Activated CD8-positive, alpha-beta T cell treated with anti-CD3 and anti-CD28 coated beads, Interleukin-2, amount 10 ng/mL, durations not matched to agents 7 days and 5 days (primary cell): Measurements from ENCODE around the gene AVEN. TPM values are rescaled to one million over a fixed set of nuclear protein-coding genes. Genes with fewer than 3 reads are reported as not detected.
"Not testable (repeated sequence)": the region's sequence is repeated elsewhere in the genome, so short reads cannot be mapped to it uniquely, and the experiment has no call there.

Experiments
- ATAC-seq: fragments of 150-1000 bp; cut with Tn5 transposase; one replicate; pipeline ENCODE4 v1.10.0; 2021; ENCODE audit warnings: moderate library complexity
- CTCF ChIA-PET: fragments of 350-600 bp; sonication (Branson Sonifier 250); formaldehyde crosslinking; loops from one replicate; lab custom pipeline; 2021; ENCODE audit warnings: antibody characterized with exemption; lab: Charles Lee
- POLR2A ChIA-PET: fragments of 350-600 bp; sonication (Branson Sonifier 250); formaldehyde crosslinking; loops from one replicate; lab custom pipeline; 2021; ENCODE audit warnings: antibody characterized with exemption; lab: Charles Lee
- DNase-seq: peaks from one replicate; pipeline ENCODE4 v3.0.0-alpha.2; 2020
- H3K27ac Mint-ChIP-seq: one replicate; pipeline ENCODE4 v1.8.0; 2021; ENCODE audit warnings: mild to moderate bottlenecking, mixed read lengths
- H3K27me3 Mint-ChIP-seq: one replicate; pipeline ENCODE4 v1.8.0; 2021; ENCODE audit warnings: low read depth, mixed read lengths
- H3K36me3 Mint-ChIP-seq: one replicate; pipeline ENCODE4 v1.8.0; 2021; ENCODE audit warnings: low read depth, mixed read lengths
- H3K4me1 Mint-ChIP-seq: one replicate; pipeline ENCODE4 v1.8.0; 2021; ENCODE audit warnings: low read depth, mixed read lengths
- H3K4me3 Mint-ChIP-seq: one replicate; pipeline ENCODE4 v1.8.0; 2021; ENCODE audit warnings: mild to moderate bottlenecking, mixed read lengths
- H3K9me3 Mint-ChIP-seq: one replicate; pipeline ENCODE4 v1.8.0; 2022; ENCODE audit warnings: mixed read lengths; ENCODE audit not compliant: insufficient read depth
- total RNA-seq, 2 experiments: library from RNA; stranded (reverse); gene quantifications; one replicate each; pipeline ENCODE4 v1.2.3, GENCODE V29; 2021

The AVEN gene
- total RNA-seq, 2 experiments from 2014 or later, result 8.5 to 8.7 TPM

GRCh38 chr15:34059476-34059875, 20.5 kb upstream of the AVEN start:
- no peaks in the 10 kb centered on the region for H3K36me3 Mint-ChIP-seq
- no peaks in the 10 kb centered on the region for H3K9me3 Mint-ChIP-seq
- no peak for ATAC-seq
- no peak overlapping the region for H3K4me3 Mint-ChIP-seq
- ChIA-PET POLR2A (no interaction called here), CTCF (interaction anchor here (1.5 to 7.1 kb wide), 2 partner anchors 12 to 151 kb away, joined by 3 to 80 read pairs; partner anchors contain the start of gene KATNBL1)
- H3K27me3 Mint-ChIP-seq, result peaks cover 6% of the 10 kb centered on the region
- DNase-seq, result no peak
- no peak overlapping the region for H3K27ac Mint-ChIP-seq
- H3K4me1 Mint-ChIP-seq, result peaks cover 19% of the 10 kb centered on the region

GRCh38 chr15:34056911-34057310, 17.9 kb upstream of the AVEN start:
- ChIA-PET CTCF (no interaction called here), POLR2A (no interaction called here)
- Mint-ChIP-seq H3K4me1 (peaks cover 2% of the 10 kb centered on the region), H3K36me3 (no peaks in the 10 kb centered on the region), H3K4me3 (no peak overlapping the region), H3K27ac (no peak overlapping the region), H3K9me3 (peaks cover 9% of the 10 kb centered on the region), H3K27me3 (peaks cover 10% of the 10 kb centered on the region)
- DNase-seq, result no peak
- ATAC-seq, result no peak

- ChIA-PET CTCF (interaction anchor here (0.8 kb wide), 1 partner anchor 54 kb away, joined by 3 read pairs; no protein-coding TSS in a partner anchor), POLR2A (no interaction called here)
- Mint-ChIP-seq H3K27me3 (peaks cover 13% of the 10 kb centered on the region), H3K9me3 (peaks cover 18% of the 10 kb centered on the region), H3K4me1 (no peaks in the 10 kb centered on the region), H3K27ac (no peak overlapping the region), H3K4me3 (no peak overlapping the region), H3K36me3 (peaks cover 7% of the 10 kb centered on the region)
- no peak for ATAC-seq
- DNase-seq, result no peak
These were observed 17.0 kb upstream of the AVEN start for GRCh38 chr15:34055868-34056595.

- peaks cover 18% of the 10 kb centered on the region for H3K36me3 Mint-ChIP-seq
- no peaks in the 10 kb centered on the region for H3K4me1 Mint-ChIP-seq
- ChIA-PET CTCF (no interaction called here), POLR2A (no interaction called here)
- H3K27me3 Mint-ChIP-seq, result peaks cover 11% of the 10 kb centered on the region
- peaks cover 33% of the 10 kb centered on the region for H3K9me3 Mint-ChIP-seq
- H3K27ac Mint-ChIP-seq, result no peak overlapping the region
- no peak overlapping the region for H3K4me3 Mint-ChIP-seq
- ATAC-seq, result no peak
- no peak for DNase-seq
These were observed 15.2 kb upstream of the AVEN start for GRCh38 chr15:34054081-34054707.

- H3K4me3 Mint-ChIP-seq, H3K4me1 Mint-ChIP-seq, ATAC-seq, POLR2A ChIA-PET, H3K27ac Mint-ChIP-seq, DNase-seq: not testable (repeated sequence)
- peaks cover 19% of the 10 kb centered on the region for H3K36me3 Mint-ChIP-seq
- peaks cover 11% of the 10 kb centered on the region for H3K27me3 Mint-ChIP-seq
- CTCF ChIA-PET, result interaction anchor here (1.0 kb wide), 1 partner anchor 12 kb away, joined by 3 read pairs; no protein-coding TSS in a partner anchor
- H3K9me3 Mint-ChIP-seq, result peaks cover 40% of the 10 kb centered on the region
These were observed 11.4 kb upstream of the AVEN start for GRCh38 chr15:34050385-34050784.

GRCh38 chr15:34049112-34049511, 10.1 kb upstream of the AVEN start:
- ChIA-PET CTCF (interaction anchor here (1.8 kb wide), 1 partner anchor 12 kb away, joined by 4 read pairs; no protein-coding TSS in a partner anchor), POLR2A (no interaction called here)
- Mint-ChIP-seq H3K27me3 (peaks cover 11% of the 10 kb centered on the region), H3K4me3 (no peak overlapping the region), H3K27ac (no peak overlapping the region), H3K9me3 (peaks cover 39% of the 10 kb centered on the region), H3K4me1 (no peaks in the 10 kb centered on the region), H3K36me3 (peaks cover 19% of the 10 kb centered on the region)
- DNase-seq, result no peak
- ATAC-seq, result no peak

- no peak overlapping the region for H3K4me3 Mint-ChIP-seq
- peaks cover 31% of the 10 kb centered on the region for H3K9me3 Mint-ChIP-seq
- ATAC-seq, result no peak
- H3K4me1 Mint-ChIP-seq, result peaks cover 6% of the 10 kb centered on the region
- POLR2A ChIA-PET, result interaction anchor here (0.8 kb wide), 1 partner anchor 9 kb away, joined by 3 read pairs; the partner anchor contains the start of gene AVEN
- CTCF ChIA-PET, result interaction anchor here (0.6 to 1.8 kb wide), 2 partner anchors 11 to 13 kb away, joined by 3 to 4 read pairs; no protein-coding TSS in a partner anchor
- H3K36me3 Mint-ChIP-seq, result peaks cover 19% of the 10 kb centered on the region
- peaks cover 11% of the 10 kb centered on the region for H3K27me3 Mint-ChIP-seq
- no peak for DNase-seq
- no peak overlapping the region for H3K27ac Mint-ChIP-seq
These were observed 9.1 kb upstream of the AVEN start for GRCh38 chr15:34047893-34048775.

- no peak for ATAC-seq
- ChIA-PET CTCF (interaction anchor here (1.5 kb wide), 1 partner anchor 14 kb away, joined by 5 read pairs; no protein-coding TSS in a partner anchor), POLR2A (no interaction called here)
- Mint-ChIP-seq H3K4me1 (peaks cover 6% of the 10 kb centered on the region), H3K36me3 (peaks cover 17% of the 10 kb centered on the region), H3K4me3 (no peak overlapping the region), H3K27me3 (peaks cover 6% of the 10 kb centered on the region), H3K9me3 (peaks cover 28% of the 10 kb centered on the region), H3K27ac (no peak overlapping the region)
- no peak for DNase-seq
These were observed 7.6 kb upstream of the AVEN start for GRCh38 chr15:34046471-34047145.

- Mint-ChIP-seq H3K4me1 (peaks cover 18% of the 10 kb centered on the region), H3K36me3 (no peaks in the 10 kb centered on the region), H3K4me3 (no peak overlapping the region), H3K27ac (no peak overlapping the region), H3K27me3 (no peaks in the 10 kb centered on the region), H3K9me3 (peaks cover 3% of the 10 kb centered on the region)
- ChIA-PET CTCF (interaction anchor here (1.0 kb wide), 1 partner anchor 166 kb away, joined by 3 read pairs; the partner anchor contains the start of gene KATNBL1), POLR2A (no interaction called here)
- no peak for DNase-seq
- no peak for ATAC-seq
These were observed 4.8 kb upstream of the AVEN start for GRCh38 chr15:34043813-34044212.

- no peak overlapping the region for H3K27ac Mint-ChIP-seq
- ATAC-seq (no peak), DNase-seq (no peak)
- H3K4me3 Mint-ChIP-seq, result no peak overlapping the region
- CTCF ChIA-PET, result interaction anchor here (0.7 to 1.0 kb wide), 2 partner anchors 19 to 166 kb away, joined by 3 read pairs; partner anchors contain the start of gene KATNBL1
- no peaks in the 10 kb centered on the region for H3K27me3 Mint-ChIP-seq
- H3K9me3 Mint-ChIP-seq, result no peaks in the 10 kb centered on the region
- peaks cover 18% of the 10 kb centered on the region for H3K4me1 Mint-ChIP-seq
- POLR2A ChIA-PET, result no interaction called here
- no peaks in the 10 kb centered on the region for H3K36me3 Mint-ChIP-seq
These were observed 4.4 kb upstream of the AVEN start for GRCh38 chr15:34043391-34043790.

- ATAC-seq (no peak), DNase-seq (no peak)
- Mint-ChIP-seq H3K36me3 (no peaks in the 10 kb centered on the region), H3K4me3 (peak overlapping the region; percentile 76), H3K27me3 (no peaks in the 10 kb centered on the region), H3K4me1 (peaks cover 23% of the 10 kb centered on the region), H3K27ac (peak overlapping the region; percentile 67), H3K9me3 (no peaks in the 10 kb centered on the region)
- CTCF ChIA-PET, result interaction anchor here (1.2 kb wide), 1 partner anchor 21 kb away, joined by 3 read pairs; no protein-coding TSS in a partner anchor
- POLR2A ChIA-PET, result interaction anchor here (0.6 to 1.1 kb wide), 2 partner anchors 21 to 571 kb away, joined by 3 to 5 read pairs; no protein-coding TSS in a partner anchor
These were observed 748 bp upstream of the AVEN start for GRCh38 chr15:34039790-34040113.
